ENCODE measurements around the gene AKR1B15.

GRCh38 chr7:134505856-134506255 is 43.1 kb upstream of the AKR1B15 start:
- TF ChIP-seq, protein P1, sequence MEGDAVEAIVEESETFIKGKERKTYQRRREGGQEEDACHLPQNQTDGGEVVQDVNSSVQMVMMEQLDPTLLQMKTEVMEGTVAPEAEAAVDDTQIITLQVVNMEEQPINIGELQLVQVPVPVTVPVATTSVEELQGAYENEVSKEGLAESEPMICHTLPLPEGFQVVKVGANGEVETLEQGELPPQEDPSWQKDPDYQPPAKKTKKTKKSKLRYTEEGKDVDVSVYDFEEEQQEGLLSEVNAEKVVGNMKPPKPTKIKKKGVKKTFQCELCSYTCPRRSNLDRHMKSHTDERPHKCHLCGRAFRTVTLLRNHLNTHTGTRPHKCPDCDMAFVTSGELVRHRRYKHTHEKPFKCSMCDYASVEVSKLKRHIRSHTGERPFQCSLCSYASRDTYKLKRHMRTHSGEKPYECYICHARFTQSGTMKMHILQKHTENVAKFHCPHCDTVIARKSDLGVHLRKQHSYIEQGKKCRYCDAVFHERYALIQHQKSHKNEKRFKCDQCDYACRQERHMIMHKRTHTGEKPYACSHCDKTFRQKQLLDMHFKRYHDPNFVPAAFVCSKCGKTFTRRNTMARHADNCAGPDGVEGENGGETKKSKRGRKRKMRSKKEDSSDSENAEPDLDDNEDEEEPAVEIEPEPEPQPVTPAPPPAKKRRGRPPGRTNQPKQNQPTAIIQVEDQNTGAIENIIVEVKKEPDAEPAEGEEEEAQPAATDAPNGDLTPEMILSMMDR (IDR thresholded peaks at IDR 0.05): no peak
- TF ChIP-seq POLR2AphosphoS5 (IDR thresholded peaks at IDR 0.05): no peak
